Epidermal melanocyte (primary cell): ENCODE results near the gene LIPN.

Experiments
- DNase-seq: peaks from one replicate; pipeline ENCODE4 v3.0.0; 2011; ENCODE audit warnings: low spot score; ENCODE audit not compliant: insufficient read length

LIPN gene

DNA sequence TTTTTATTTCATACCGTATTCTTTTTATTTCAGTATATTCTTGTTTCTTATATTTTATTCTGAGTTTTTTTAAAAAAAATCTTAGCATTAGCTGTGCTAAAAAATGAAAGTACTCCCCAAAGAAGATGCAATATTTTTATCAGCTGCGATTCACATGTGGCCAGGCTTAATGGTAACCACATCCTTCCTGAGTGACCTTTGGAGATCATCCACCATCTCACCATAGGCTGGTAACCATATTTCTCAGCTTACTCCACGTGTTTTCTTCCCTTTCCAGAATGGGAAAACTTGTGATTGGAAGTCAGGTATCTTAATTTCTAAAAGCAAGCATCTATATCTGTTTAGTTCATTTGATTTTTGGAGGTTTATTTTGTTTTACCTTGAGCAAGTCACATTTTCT lies 23.9 kb downstream of the LIPN start:
- DNase-seq = no peak

DNA sequence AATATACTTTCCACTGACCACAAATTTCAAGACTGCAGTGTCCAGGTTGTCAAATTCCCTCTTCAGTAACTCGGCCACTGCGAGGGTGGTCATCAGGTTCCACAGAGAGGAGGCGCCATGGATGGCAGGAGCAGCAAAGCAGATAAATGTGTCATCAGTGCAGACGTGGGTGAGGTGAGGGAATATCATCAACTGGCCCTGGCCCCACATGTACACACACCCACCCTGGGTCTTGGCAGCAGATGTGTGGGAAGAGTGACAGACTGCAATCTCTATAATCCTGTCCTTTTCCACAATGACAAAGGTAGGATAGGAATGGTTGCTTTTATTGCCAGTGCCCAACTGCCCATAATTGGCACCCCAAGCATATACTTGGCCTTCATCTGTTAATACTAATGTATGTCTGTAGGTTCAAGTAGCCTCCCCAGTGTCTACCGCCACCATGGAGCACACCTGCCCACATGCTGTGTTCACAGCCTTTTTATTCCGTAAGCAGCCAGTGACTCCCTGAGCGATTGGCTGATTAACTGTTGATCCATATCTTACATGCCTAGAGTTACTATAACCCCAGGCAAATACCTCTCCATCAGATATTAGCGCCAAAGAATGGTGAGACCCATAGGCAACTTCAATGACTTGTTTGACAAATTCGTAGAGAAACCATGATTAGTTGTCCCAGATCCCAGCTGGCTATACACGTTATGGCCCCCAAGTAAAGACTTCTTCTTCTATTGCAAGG lies 26.4 kb downstream of the LIPN start:
- no peak for DNase-seq

DNA sequence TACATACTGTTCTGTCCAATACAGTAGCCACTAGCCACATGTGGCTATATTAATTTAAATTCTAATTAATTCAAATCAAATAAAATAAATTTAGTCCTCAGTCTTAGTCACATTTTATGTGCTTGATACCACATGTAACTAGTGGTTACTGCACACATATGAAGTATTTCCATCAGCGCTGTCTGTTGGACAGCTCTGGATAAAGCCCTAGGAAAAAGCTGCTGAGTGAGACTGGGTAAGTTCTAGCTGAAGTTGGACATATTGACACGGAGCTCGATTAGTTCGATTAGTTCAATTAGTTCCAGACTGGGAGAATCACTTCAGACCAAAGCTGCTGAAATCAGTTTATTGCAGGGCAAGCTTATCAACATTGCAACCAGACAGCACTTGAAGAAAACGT lies 27.6 kb downstream of the LIPN start:
- no peak for DNase-seq

DNA sequence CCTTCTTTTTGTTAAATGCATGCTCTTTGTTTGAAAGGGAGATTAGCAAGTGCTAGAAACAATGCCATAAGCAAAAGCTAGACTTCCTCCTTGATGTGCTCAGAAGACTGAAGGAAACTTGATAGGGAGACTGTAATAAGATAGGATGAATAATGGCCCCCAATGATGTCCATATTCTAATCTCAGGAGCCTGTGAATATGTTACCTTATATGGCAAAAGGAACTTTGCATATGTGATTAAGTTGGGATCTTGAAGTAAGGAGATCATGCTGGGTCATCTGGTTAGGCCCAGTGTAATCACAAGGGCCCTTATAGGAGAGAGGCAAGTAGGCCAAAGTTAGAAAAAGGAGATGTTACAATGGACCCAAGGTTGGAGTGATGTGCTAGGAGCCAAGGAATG lies 29.1 kb downstream of the LIPN start:
- no peak for DNase-seq

DNA sequence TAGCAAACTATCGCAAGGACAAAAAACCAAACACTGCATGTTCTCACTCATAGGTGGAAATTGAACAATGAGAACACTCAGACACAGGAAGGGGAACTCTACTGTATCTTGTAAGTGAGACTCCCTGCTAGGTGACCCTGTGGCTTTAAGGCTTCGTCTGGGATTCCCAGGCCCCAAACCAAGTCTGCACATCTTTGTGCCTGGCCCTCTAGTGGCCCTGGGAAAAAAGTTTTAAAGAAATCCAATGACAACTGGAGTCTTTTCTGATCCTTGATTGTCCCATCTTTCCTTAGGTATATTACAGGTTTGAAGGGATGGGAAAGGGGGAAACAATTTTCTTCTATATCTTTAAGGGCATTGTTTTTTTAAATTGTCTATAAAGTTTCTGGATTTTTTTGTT lies 32.1 kb downstream of the LIPN start:
- DNase-seq = no peak

DNA sequence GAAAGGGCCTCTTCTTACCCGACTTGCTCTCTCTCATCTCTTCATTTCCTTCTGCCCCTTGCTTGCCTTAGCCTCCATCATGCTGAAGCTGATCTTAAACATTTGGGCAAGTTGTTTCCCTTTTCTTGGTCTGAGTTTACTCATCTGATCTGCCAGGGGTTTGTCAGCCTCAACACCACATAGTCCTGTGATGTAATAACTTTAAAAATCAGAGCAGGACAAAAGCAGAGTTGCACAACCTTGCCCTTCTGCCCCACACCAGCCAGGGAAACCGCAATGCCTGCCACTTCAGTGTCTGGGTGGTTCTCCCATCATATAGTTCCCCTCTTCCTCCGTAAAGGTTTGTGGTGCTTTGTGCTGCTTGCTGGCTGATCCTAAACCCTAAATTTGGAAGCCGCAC lies 32.8 kb downstream of the LIPN start:
- DNase-seq = no peak

DNA sequence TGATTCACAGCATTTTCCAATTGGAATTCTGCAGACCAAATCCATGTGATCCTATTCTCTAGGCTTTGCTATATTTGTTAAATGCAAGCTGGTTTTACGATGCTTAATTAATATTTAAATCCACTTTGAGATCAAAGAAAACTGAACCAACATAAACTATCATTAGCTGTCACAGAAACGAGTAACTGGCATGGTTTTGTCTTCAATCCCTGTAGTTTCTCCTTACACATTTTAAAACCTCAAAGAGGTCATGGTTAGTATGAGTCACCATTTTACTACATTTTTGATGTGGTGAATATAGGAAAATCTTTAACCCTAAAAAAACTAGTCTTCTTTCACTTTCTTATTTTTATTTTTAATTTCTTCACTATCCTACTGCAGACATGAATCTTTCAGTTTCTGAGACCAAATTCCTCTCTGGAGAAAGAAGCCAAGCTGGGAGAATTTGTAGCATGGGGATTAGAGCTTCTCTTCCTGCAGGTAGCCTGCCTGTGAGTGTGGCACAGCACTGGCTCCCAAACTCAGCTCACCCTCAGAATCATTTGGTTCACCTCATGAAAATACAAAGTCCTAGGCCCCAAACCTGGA lies 34.0 kb downstream of the LIPN start:
- DNase-seq = no peak

DNA sequence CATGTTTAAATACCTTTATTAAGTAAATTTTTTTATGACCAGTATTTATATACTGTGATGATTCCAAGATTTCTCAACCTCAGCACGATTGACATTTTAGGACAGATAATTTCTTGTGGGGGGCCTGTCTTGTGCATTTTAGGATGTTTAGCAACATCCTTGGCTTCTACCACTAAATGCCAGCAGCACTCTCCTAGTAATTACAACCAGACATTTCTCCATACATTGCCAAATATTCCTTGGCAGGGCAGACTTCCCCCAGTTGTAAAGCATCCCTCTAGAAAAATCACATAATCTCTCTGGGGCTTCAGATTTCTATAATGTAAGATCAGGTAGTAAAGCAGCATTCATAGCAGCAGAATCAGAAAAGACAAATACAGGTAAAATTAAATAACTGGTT lies 34.9 kb downstream of the LIPN start:
- no peak for DNase-seq

DNA sequence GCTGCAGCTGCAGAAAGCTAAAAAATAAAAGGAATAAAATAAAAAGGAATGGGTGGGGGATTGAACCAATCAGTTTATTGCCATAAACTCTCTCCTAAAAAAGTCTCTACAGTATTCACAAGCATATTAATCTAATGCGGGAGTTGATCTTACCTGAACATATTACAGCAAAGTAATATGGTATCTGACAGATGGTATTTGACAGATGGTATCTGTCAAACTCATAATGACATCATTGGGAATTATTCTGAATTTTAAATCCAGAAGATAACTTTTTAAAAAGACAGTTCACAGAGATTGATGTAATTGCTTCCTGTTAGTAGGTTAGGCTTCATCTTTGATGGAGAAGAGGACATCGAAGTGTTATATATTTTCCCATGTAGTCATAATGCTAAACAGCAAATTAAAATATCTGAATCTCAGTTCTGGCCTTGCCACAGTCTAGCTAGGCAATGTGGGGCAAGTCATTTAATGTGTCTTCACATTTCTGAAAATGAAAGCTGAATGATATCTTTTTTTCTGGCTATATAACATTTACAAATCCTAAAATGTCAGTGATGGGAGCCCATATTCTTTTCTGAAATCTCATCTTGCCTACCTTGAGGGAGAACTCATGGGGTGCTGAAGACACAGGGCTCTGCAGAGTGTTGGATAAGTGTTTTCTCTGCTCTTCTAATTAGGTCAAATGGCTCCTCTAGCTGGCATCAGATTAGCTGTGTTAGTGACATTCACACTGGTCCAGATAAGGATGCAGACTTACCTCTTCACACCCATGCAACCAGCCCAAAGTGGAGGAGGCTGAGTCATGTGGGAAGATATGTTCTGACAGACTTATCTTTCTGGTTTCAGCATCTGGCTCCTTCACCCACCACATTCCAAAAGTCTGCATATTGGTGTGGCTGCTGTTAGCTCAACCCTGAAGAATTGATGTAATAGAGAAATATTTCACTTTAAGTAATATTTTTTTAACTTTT lies 40.6 kb downstream of the LIPN start:
- no peak for DNase-seq

DNA sequence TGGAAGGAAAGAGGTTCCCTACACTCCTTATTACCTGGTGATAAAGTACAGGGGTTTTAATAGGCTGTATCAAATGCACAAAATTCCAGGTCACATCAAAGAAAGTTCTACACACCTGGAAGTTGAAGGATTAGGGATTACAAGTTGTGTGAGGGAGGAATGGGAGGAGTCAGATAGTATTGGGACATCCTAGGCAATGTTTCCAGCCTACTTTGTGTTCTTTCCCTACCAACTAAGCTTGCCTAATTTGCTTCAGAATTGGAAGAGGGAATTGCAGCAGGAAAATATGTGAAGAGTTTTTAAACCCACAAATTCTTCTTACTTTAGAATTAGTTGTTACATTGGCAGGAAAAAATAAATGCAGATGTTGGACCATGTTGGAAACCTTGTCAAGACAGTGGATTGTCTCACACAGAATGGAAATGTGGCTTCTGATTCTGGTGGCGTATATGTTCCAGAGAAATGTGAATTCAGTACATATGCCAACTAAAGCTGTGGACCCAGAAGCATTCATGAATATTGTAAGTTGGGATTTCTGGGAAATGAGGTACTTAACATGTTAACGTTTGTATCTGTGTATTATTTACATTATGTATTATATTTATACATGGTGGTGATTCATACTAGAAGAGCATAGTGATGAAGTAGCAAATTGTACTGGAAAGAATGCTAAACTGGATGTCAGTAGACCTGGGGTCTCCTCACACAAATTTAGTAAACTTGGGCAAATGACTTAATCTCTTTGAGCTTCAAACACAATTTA lies 42.9 kb downstream of the LIPN start, which contains the start of gene LIPM:
Gene LIPM (plus strand): TSS at position 208 of the 763 bp plus-strand sequence. CDS start 167 bp downstream, at position 375.
- DNase-seq = no peak

DNA sequence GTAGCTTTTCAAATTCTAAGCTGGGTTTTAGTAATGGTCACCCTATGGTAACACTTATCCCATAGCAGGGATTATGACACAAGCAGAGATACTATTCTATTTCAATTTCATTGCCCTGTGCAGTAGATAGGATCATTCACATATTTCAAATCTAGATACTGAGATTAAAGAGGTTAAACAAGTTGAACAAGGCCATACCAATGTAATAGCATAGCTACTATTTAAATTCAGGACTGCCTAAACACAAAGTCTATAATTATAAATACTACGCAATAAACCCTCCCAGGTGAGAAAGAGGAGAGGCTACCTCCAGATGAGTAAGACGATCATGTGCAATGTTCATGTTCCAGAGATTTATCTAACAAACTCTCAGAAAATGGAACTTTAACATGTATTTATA lies 43.8 kb downstream of the LIPN start:
- DNase-seq = no peak

DNA sequence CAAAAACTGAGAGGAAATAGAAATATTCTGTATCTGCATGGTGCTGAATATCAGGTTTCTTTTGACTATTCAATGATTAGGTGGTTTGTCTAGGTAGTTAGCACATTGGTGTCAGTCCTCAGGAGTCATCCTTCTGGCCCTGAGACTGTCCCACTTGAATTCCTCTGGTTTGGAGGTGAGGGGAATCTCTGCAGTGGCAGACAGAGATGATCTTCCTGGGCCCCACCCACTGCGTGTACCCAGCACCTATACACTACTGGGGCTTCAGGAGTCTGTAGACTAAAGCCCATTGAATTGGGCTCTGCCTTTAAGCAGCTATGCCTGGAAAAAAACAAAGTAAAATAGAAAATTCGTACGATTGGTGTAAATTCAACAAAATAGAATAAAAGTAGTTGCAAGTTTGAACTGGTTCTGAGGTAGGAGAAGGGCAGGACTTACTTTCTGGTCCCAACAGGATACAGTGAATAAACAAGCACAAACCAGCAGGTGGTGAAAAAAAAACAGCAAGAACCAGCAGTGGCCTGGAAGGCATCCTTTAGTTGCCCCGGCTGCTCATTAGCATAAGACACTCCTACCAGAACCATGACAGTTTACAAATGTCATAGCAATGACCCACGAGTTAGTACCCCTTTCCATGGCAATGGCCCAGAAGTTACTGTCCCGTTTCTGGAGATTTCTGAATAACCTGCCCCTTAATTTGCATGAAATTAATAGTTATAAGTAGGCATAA lies 44.4 kb downstream of the LIPN start:
- DNase-seq = no peak

DNA sequence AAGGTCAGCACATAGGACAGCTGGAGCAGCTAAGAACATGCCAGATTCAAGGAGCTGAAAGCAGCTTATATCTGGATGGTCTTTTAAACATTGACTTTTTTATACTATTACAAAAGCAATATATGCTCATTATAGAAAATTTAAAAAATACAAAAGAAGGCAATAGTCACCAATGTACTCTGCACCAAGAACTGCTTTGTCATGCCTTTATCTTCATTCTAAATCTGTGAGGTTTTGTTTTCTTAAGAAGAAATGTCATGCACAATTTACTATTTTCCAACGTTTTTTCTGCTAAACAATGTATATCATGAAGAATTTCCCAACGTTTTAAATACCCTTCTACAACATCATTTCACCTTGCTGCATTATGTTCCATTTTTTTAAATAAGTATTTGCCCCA lies 45.5 kb downstream of the LIPN start:
- no peak for DNase-seq

DNA sequence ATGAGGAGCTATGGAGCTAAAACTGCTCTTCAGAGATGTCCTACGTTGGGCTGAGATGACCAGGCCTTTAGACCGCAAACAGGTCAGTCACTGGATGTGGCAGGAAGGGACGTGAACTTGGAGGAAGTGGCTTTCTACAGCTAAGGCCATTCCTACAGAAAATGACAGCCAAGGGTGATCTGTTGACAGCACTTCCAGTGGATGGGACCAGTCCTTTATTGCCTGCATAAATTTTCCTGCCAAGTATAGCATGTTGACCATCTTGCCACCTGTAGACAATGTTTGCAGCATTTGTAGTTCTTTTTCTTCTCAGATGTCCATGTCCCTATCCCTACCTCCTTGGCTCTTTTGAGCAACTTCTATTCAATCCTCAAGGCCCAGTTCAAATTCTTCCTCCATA lies 46.1 kb downstream of the LIPN start:
- no peak for DNase-seq

DNA sequence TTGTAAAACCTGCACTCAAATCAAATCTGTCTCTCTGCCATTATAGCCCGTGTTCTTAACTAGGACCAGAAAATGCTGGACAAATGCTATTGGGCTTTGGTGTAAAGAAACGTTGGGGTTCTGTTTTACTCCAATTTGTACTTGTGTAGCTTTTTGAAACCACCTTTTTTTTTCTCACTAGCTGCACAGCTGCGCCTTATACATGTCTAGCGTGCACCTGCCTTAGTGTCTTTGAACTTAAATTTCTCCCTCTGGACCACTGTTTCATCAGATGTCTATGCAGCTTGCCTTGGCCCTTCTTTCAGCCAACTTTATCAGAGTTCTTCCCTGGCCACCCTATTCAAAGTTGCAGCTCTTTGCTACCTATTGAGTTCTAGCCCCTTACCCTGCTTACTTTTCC lies 49.8 kb downstream of the LIPN start:
- DNase-seq = no peak

DNA sequence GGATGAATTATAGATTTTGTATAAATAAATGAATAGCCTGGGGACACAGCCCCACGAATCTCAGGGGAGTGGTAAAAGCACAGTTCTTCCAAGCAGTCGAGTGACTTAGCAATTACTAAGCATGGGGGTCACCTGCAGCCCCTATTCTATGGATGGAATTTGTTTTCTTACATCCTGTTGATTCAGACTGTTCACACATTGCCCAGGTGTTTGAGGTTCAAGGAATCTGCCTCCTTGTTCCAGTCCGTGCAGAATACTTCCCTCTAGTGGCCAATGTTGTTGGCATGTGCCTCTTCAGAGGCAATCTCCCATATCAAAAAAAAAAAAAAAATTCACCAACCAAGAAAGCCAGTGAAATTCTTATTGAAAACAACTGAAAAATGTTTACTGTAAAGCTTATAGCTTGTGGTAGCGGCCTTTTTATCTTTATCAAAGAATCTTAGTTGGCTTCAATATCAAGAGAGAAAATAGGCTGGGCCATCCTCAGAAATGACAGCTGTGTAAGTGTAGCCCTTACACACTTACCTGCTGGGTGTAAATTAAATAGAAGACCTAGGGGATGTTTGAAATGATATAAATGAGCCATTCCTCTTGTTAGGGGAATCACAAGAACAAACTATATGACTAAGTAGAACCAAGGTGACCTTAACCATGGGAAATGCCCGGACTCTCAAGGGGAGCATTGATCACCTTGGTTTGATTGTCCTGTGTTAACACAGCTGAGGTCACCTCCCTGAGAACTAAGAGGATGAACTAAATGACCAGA lies 50.6 kb downstream of the LIPN start:
- no peak for DNase-seq

DNA sequence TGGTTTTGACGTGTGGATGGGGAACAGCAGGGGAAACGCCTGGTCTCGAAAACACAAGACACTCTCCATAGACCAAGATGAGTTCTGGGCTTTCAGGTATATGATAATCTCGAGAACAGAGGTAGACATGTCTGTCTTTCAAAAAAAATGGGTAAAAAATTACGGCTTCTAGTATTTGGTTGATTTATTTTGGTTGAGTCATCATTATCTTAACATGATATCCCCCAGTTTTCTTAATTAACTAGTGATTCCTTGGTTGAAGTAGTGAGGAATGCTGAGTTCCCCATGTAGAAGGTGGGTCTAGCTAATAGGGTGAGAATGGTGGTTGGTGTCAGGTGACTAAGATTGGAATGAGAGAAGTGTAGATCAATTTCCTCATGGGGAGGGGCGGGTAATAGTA lies 53.4 kb downstream of the LIPN start:
- DNase-seq = no peak

DNA sequence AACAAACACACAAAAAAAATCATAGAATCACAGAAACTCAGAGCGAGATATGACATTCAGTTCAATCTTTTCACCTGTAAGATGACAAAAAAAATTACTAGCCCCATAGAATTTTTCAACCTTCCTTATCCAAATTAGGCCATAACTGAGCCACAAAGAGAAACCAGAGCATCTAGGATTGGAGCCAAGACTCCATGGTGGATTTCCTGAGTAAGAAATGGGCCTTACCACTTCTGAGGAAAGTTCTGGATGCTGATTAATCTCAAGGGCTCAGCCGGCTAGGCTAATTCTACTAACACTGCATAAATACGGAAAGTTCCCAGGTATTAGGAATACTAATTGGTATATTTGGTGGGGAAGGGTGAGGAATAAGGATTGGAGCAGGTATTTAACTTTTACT lies 59.5 kb downstream of the LIPN start:
- DNase-seq = no peak

DNA sequence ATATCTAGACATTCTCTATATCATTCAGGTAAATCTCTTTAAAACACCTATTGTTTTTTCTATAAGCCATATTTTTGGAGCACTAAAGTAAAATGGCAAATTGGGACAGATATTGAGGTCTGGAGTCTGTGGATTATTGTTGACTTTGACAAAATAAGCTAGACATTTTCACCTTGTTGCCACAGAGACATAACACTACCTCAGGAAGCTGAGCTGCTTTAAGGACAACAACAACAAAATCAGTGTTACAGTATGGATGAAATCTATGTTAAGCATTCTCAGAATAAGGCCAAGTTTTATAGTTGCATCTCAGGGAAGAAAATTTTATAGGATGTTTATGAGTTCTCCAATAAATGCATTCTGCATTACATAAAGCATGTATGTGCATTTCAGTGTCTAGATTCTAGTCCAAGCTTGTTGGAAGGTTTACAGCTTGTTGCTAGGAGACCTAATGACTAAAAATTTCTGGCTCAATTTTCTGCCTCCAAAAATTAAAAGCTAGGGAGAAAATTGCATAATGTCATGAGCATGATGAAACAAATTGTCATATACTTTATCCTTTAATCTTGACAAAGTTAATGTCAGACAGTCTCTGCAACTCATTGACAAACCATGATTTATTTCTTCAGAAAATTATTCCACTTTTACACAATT lies 61.1 kb downstream of the LIPN start:
- DNase-seq = no peak

DNA sequence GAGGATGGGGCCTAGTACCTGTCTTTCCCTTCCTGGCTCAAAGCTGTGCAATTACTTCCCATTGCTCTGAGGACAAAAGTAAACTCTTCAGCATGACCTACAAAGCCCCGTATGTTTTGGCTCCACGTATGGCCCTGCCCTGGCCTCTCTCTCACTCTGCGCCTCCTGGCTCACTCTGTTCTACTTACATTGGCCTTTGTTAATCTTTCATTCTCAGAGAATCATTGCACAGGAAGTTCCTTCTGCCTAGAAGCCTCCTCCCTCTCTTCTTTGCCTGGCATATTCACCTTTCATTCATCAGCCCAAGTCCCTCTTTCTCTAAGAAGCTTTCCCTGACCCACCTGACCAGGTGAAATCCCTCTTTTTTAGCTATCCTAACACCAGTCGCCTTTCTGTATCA lies 66.6 kb downstream of the LIPN start:
- no peak for DNase-seq
